Measurements from ENCODE around the gene ATG4B. TPM values are rescaled to one million over a fixed set of nuclear protein-coding genes. Genes with fewer than 3 reads are reported as not detected.
A peak's percentile ranks its signal among the peaks of the same experiment; 100 is the strongest.
"Not testable (repeated sequence)": the region's sequence is repeated elsewhere in the genome, so short reads cannot be mapped to it uniquely, and the experiment has no call there.

Gene ATG4B
- total RNA-seq, 4 donors from 2014 or later: 50.5 to 173 (median 88.0) TPM

DNA sequence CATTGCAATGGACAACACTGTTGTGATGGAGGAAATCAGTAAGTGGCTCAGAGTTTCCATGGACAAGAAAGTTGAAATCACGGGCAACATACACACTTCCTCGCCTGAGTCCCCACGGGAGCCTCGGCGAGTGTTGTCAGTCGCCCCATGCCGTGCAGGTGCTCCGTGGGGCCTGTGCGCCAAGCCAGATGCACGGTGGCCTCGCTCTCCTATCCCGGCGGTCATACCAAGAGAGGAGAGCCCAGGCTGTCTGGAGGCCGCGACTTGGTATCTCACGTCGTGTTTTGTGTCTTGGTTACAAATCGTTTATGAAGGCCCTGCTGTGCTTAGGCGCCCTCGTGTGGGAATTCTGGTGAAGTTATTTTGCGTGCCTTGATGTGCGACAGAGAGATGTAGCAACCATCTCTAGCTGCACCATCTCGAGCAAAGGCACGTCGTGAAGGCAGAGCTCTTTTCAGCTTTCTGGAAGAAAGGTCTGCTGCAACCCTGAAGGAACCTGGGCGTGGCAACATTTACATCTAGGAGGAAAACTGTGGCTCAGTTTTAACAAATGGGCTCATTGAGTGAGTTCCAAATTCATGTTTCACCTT lies 21.8 kb downstream of the ATG4B start:
- WGBS: 36% methylated on average over 17 of the region's 26 CpGs

DNA sequence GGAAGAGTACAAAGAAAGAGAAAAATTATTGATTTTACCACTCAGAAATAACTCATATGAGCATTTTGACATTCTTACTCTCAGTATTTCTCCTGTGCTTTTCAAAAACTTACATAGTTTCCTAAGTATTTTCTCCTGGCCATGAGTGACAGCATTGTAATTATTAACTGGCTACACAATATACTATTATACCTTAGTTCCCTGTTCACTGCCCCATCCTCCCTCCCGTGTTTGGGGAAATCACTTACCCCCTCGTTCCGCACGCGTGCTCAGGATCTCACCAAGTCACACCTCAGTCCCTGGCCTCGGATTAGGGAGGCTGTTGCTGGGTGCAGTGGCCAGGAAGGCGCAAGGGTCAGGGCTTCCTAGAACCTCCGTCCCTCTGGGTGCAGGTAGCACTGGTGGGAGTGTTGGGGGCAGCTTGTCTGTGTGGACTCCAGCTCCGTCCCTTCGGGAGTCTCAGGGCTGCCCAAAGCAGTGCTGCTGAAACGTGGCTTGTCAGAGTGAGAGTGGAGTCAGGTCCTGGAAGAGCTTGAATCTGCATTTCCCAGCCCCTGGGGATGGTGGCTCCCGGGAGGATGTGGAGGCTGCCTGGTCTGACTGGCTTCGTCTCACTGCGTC lies 23.2 kb downstream of the ATG4B start:
- no peak for DNase-seq (ENCODE audit: low spot score in 2 of 2)
- WGBS: 95% methylated on average over 9 of the region's 14 CpGs
- Histone ChIP-seq H3K9me3 (no peaks in the 10 kb centered on the region), H3K27ac (no peak overlapping the region), H3K4me1 (peaks cover 3% of the 10 kb centered on the region), H3K36me3 (peaks cover 57% of the 10 kb centered on the region), H3K27me3 (no peaks in the 10 kb centered on the region), H3K4me3 (no peak overlapping the region)
- TF ChIP-seq, protein P1, sequence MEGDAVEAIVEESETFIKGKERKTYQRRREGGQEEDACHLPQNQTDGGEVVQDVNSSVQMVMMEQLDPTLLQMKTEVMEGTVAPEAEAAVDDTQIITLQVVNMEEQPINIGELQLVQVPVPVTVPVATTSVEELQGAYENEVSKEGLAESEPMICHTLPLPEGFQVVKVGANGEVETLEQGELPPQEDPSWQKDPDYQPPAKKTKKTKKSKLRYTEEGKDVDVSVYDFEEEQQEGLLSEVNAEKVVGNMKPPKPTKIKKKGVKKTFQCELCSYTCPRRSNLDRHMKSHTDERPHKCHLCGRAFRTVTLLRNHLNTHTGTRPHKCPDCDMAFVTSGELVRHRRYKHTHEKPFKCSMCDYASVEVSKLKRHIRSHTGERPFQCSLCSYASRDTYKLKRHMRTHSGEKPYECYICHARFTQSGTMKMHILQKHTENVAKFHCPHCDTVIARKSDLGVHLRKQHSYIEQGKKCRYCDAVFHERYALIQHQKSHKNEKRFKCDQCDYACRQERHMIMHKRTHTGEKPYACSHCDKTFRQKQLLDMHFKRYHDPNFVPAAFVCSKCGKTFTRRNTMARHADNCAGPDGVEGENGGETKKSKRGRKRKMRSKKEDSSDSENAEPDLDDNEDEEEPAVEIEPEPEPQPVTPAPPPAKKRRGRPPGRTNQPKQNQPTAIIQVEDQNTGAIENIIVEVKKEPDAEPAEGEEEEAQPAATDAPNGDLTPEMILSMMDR (IDR thresholded peaks at IDR 0.05): no peak
- TF ChIP-seq POLR2AphosphoS5 (IDR thresholded peaks at IDR 0.05): no peak
- no peak for TF ChIP-seq EP300 (IDR thresholded peaks at IDR 0.05)
- TF ChIP-seq POLR2A (IDR thresholded peaks at IDR 0.05): no peak

More for the DNA sequence above, 21.8 kb downstream of the ATG4B start:
- H3K27me3 ChIP-seq: no peaks in the 10 kb centered on the region
- DNase-seq (ENCODE audit: low spot score in 2 of 2): no peak
- no peaks in the 10 kb centered on the region for H3K9me3 ChIP-seq
- peaks cover 71% of the 10 kb centered on the region for H3K36me3 ChIP-seq
- H3K4me1 ChIP-seq: no peaks in the 10 kb centered on the region
- no peak overlapping the region for H3K4me3 ChIP-seq
- no peak overlapping the region for H3K27ac ChIP-seq
- TF ChIP-seq EP300 (IDR thresholded peaks at IDR 0.05): no peak
- TF ChIP-seq, protein P1 (IDR thresholded peaks at IDR 0.05): peak; percentile 10 to 57

DNA sequence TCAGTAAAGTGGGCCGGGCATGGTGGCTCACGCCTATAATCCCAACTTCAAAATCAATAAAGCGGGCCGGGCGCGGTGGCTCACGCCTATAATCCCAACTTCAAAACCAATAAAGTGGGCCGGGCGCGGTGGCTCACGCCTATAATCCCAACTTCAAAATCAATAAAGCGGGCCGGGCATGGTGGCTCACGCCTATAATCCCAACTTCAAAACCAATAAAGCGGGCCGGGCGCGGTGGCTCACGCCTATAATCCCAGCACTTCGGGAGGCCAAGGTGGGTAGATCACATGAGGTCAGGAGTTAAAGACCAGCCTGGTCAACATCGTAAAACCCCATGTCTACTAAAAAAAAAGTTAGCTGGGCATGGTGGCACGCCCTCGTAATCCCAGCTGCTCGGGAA lies 25.2 kb downstream of the ATG4B start:
- not testable (repeated sequence) for H3K27me3 ChIP-seq; H3K9me3 ChIP-seq; DNase-seq (ENCODE audit: low spot score in 2 of 2); H3K4me3 ChIP-seq; H3K4me1 ChIP-seq; H3K27ac ChIP-seq
- 90% methylated on average over 24 of the region's 24 CpGs for WGBS
- H3K36me3 ChIP-seq: peaks cover 51% of the 10 kb centered on the region

DNA sequence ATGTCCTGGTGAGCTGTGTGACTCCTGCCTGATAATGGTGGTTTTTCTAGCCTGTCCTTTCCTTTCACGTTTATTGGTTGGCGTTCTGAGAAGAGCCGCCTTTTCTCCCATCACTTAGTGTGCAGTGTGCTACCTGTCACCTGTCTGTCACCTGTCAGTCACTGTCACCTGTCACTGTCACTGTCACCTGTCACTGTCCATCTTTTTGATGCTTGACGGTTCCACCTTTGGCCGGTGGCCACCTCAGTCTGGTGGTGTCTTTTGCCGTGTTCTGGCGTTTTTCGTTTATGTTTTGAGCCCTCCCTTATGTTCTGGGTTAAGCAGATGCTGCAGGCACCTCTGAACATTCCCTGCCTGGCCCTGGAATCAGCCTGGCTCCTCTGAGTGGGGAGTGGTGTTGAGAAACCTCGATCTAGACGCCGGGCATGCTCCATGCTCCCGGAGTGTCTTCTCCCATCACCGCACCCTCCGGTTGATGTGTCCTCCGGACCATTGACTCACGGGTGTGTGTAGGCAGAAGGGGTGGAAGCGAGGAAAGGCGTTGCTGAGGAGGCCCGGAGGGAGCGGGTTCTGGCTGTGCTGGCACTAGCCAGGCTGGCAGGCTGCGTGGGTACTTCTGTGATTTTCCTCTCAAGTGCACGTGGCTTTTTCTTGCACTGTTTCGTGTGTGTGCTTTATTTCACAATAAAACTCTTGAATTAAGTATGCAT lies 28.4 kb downstream of the ATG4B start:
- Histone ChIP-seq H3K4me3 (no peak overlapping the region), H3K27ac (no peak overlapping the region), H3K4me1 (peaks cover 3% of the 10 kb centered on the region), H3K27me3 (no peaks in the 10 kb centered on the region), H3K9me3 (no peaks in the 10 kb centered on the region), H3K36me3 (peaks cover 53% of the 10 kb centered on the region)
- DNase-seq (ENCODE audit: low spot score in 2 of 2): no peak
- 84% methylated on average over 23 of the region's 23 CpGs for WGBS
- TF ChIP-seq POLR2A (IDR thresholded peaks at IDR 0.05): no peak
- TF ChIP-seq, protein P1 (IDR thresholded peaks at IDR 0.05): no peak
- no peak for TF ChIP-seq EP300 (IDR thresholded peaks at IDR 0.05)
- TF ChIP-seq POLR2AphosphoS5 (IDR thresholded peaks at IDR 0.05): no peak

DNA sequence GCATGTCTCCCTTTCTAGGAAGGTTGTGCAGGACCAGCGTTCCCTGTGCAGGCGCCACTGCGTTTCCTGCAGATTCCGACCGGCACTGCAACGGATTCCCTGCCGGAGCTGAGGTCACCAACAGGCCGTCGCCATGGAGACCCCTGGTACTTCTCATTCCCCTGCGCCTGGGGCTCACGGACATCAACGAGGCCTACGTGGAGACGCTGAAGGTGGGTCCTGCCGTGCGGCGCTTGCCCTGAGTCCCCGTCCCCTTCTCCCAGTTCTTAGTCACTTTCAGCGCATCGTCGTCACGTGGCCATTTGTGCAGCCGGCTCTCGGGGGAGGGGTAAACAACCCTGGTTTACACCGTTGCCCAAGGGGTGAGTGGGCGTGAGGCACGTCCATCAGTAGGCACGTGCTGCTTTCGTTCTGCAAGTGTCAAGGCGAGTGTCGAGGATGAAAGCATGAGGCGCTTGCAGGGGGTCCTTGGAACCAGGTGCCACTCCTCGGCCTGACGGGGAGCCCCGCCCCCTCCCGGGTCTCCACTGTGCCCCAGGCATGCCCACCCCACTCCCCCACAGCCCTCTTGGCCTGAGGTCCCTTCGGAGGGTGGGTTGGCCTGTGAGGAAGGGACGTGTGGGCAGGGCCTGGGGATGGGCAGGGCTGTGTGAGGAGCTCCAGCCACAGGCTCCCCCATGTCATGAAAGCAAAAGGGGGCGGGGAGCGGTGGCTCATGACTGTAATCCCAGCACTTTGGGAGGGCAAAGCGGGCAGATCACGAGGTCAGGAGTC lies 29.3 kb downstream of the ATG4B start:
- Histone ChIP-seq H3K4me1 (peaks cover 3% of the 10 kb centered on the region), H3K9me3 (no peaks in the 10 kb centered on the region), H3K36me3 (peaks cover 54% of the 10 kb centered on the region), H3K27me3 (no peaks in the 10 kb centered on the region), H3K27ac (no peak overlapping the region), H3K4me3 (no peak overlapping the region)
- DNase-seq (ENCODE audit: low spot score in 2 of 2): no peak
- TF ChIP-seq POLR2A (IDR thresholded peaks at IDR 0.05) (no peak), EP300 (IDR thresholded peaks at IDR 0.05) (no peak), POLR2AphosphoS5 (IDR thresholded peaks at IDR 0.05) (no peak)
- TF ChIP-seq, protein P1 (IDR thresholded peaks at IDR 0.05): no peak
- WGBS: 84% methylated on average over 30 of the region's 42 CpGs

Measured in suprapubic skin (tissue), 4 donors.